Mesenchymal stem cell (in vitro differentiated cells and primary cell): ENCODE results near the gene OPCML.

ENCODE experiments used
- DNase-seq: peaks from one replicate; pipeline ENCODE4 v3.0.0-alpha.2; 2013
- H2AFZ ChIP-seq: one replicate; pipeline ENCODE4 v1.6.1; 2013; ENCODE audit warnings: low read depth, mild to moderate bottlenecking, control low read depth, inconsistent platforms, low read length, moderate library complexity
- H2AK5ac ChIP-seq: 2 replicates; pipeline ENCODE4 v1.6.1; 2013; ENCODE audit warnings: low read length, moderate library complexity, mild to moderate bottlenecking, inconsistent platforms; ENCODE audit not compliant: severe bottlenecking
- H2BK120ac ChIP-seq: one replicate; pipeline ENCODE4 v1.6.1; 2013; ENCODE audit warnings: low read depth, mild to moderate bottlenecking, inconsistent platforms, low read length, moderate library complexity
- H2BK12ac ChIP-seq, 2 experiments: one replicate each; pipeline ENCODE4 v1.6.1; 2013; ENCODE audit warnings: inconsistent platforms in 2 of 2, low read length in 2 of 2, mild to moderate bottlenecking in 2 of 2, moderate library complexity in 2 of 2, control low read depth in 1 of 2
- H2BK15ac ChIP-seq: one replicate; pipeline ENCODE4 v1.6.1; 2013; ENCODE audit warnings: mild to moderate bottlenecking, low read depth, inconsistent platforms; ENCODE audit not compliant: poor library complexity, severe bottlenecking
- H2BK5ac ChIP-seq: 2 replicates; pipeline ENCODE4 v1.6.1; 2013; ENCODE audit warnings: low read depth, mild to moderate bottlenecking, low read length, control low read depth, inconsistent platforms; ENCODE audit not compliant: poor library complexity, severe bottlenecking
- H3K14ac ChIP-seq, 2 experiments: one replicate each; pipeline ENCODE4 v1.6.1; 2013; ENCODE audit warnings: inconsistent platforms in 2 of 2, low read length in 2 of 2, control low read depth in 1 of 2, mild to moderate bottlenecking in 1 of 2, moderate library complexity in 1 of 2
- H3K18ac ChIP-seq, 2 experiments: one replicate each; pipeline ENCODE4 v1.6.1; 2013; ENCODE audit warnings: inconsistent platforms in 2 of 2, low read length in 2 of 2, control low read depth in 1 of 2, low read depth in 1 of 2, mild to moderate bottlenecking in 1 of 2
- H3K23ac ChIP-seq, 2 experiments: one replicate each; pipeline ENCODE4 v1.6.1; 2013; ENCODE audit warnings: inconsistent platforms in 2 of 2, low read length in 2 of 2, mild to moderate bottlenecking in 2 of 2, moderate library complexity in 2 of 2, control low read depth in 1 of 2
- H3K27ac ChIP-seq: 2 replicates; pipeline ENCODE4 v1.5.1; 2013; ENCODE audit warnings: mild to moderate bottlenecking, moderate library complexity, low read length, control low read depth, inconsistent platforms; ENCODE audit not compliant: poor library complexity, severe bottlenecking
- H3K27me3 ChIP-seq, 2 experiments: 2 replicates each; pipeline versions ENCODE4 v1.6.1 to v1.7.0; 2013; ENCODE audit warnings: low read length in 2 of 2, mild to moderate bottlenecking in 2 of 2, moderate library complexity in 2 of 2, control low read depth in 1 of 2, inconsistent platforms in 1 of 2; ENCODE audit not compliant: control insufficient read depth in 1 of 2, insufficient read depth in 1 of 2
- H3K36me3 ChIP-seq, 2 experiments: 2 replicates each; pipeline versions ENCODE4 v1.6.1 to v1.7.0; 2013; ENCODE audit warnings: low read length in 2 of 2, control low read depth in 1 of 2, inconsistent platforms in 1 of 2, low read depth in 1 of 2, mild to moderate bottlenecking in 1 of 2; ENCODE audit not compliant: insufficient read depth in 2 of 2, control insufficient read depth in 1 of 2
- H3K4ac ChIP-seq, 2 experiments: one replicate each; pipeline ENCODE4 v1.6.1; 2013; ENCODE audit warnings: inconsistent platforms in 2 of 2, low read length in 2 of 2, mild to moderate bottlenecking in 2 of 2, moderate library complexity in 2 of 2, control low read depth in 1 of 2, low read depth in 1 of 2
- H3K4me1 ChIP-seq: 2 replicates; pipeline ENCODE4 v1.6.1; 2013; ENCODE audit warnings: low read depth, low read length, control low read depth; ENCODE audit not compliant: control insufficient read depth, insufficient read depth
- H3K4me2 ChIP-seq: 2 replicates; pipeline ENCODE4 v1.6.1; 2013; ENCODE audit warnings: low read length, mild to moderate bottlenecking, inconsistent platforms; ENCODE audit not compliant: poor library complexity, severe bottlenecking
- H3K4me3 ChIP-seq, 2 experiments: 2 replicates each; pipeline versions ENCODE4 v1.5.1 to v1.7.0; 2013; ENCODE audit warnings: low read length in 2 of 2, mild to moderate bottlenecking in 2 of 2, control low read depth in 1 of 2, low read depth in 1 of 2; ENCODE audit not compliant: insufficient read depth in 1 of 2
- H3K79me1 ChIP-seq: replicated peaks from 2 replicates; pipeline ENCODE4 v1.6.1; 2013; ENCODE audit warnings: mild to moderate bottlenecking, control low read depth, low read length, inconsistent platforms; ENCODE audit not compliant: poor library complexity, severe bottlenecking
- H3K9ac ChIP-seq: 2 replicates; pipeline ENCODE4 v1.7.0; 2013; ENCODE audit warnings: mild to moderate bottlenecking, low read length, moderate library complexity
- H3K9me3 ChIP-seq: 2 replicates; pipeline ENCODE4 v1.7.0; 2013; ENCODE audit warnings: mild to moderate bottlenecking, low read length; ENCODE audit not compliant: control insufficient read depth
- H4K8ac ChIP-seq: one replicate; pipeline ENCODE4 v1.6.1; 2013; ENCODE audit warnings: inconsistent platforms, mild to moderate bottlenecking, low read length, moderate library complexity
- H4K91ac ChIP-seq: one replicate; pipeline ENCODE4 v1.6.1; 2013; ENCODE audit warnings: mild to moderate bottlenecking, low read length, inconsistent platforms
- WGBS: methylation state at CpG from one replicate; pipeline ENCODE4 v1.1.7; 2013; ENCODE audit warnings: mixed read lengths; 5-methylcytosine and 5-hydroxymethylcytosine counted together

Gene OPCML

GRCh38 chr11:133346137-133346536 is 186.2 kb downstream of the OPCML start:
- Histone ChIP-seq H3K27me3 (no peaks in the 10 kb centered on the region), H3K9ac (no peak overlapping the region), H2AFZ (no peak overlapping the region), H2AK5ac (no peak overlapping the region), H3K27ac (no peak overlapping the region), H3K4me3 (no peak overlapping the region), H4K91ac (no peak overlapping the region), H2BK120ac (no peak overlapping the region), H3K4me1 (no peaks in the 10 kb centered on the region), H3K36me3 (no peaks in the 10 kb centered on the region), H3K4ac (no peak overlapping the region), H2BK15ac (no peak overlapping the region), H3K23ac (no peak overlapping the region), H3K18ac (no peak overlapping the region), H3K9me3 (no peaks in the 10 kb centered on the region), H2BK5ac (no peak overlapping the region), H3K4me2 (no peak overlapping the region), H3K14ac (no peak overlapping the region), H3K79me1 (no peaks in the 10 kb centered on the region), H2BK12ac (no peak overlapping the region), H4K8ac (no peak overlapping the region)
- no peak for DNase-seq
- WGBS, result 78% methylated on average over 5 of the region's 5 CpGs

GRCh38 chr11:133343951-133344350 is 188.3 kb downstream of the OPCML start:
- no peak overlapping the region for H3K23ac ChIP-seq
- WGBS, result 72% methylated on average over 9 of the region's 9 CpGs

GRCh38 chr11:133339495-133340140 is 192.7 kb downstream of the OPCML start:
- Histone ChIP-seq H3K18ac (no peak overlapping the region), H2AK5ac (no peak overlapping the region), H2BK12ac (no peak overlapping the region), H3K14ac (no peak overlapping the region), H2BK15ac (no peak overlapping the region), H2BK120ac (no peak overlapping the region), H2AFZ (no peak overlapping the region), H3K4me1 (no peaks in the 10 kb centered on the region), H3K79me1 (no peaks in the 10 kb centered on the region), H2BK5ac (no peak overlapping the region), H3K23ac (no peak overlapping the region), H3K27me3 (no peaks in the 10 kb centered on the region), H3K9ac (no peak overlapping the region), H4K8ac (no peak overlapping the region), H3K4me2 (no peak overlapping the region), H3K9me3 (no peaks in the 10 kb centered on the region), H3K36me3 (no peaks in the 10 kb centered on the region), H3K4me3 (no peak overlapping the region), H4K91ac (no peak overlapping the region), H3K27ac (no peak overlapping the region), H3K4ac (no peak overlapping the region)
- 71% methylated on average over 5 of the region's 5 CpGs for WGBS
- no peak for DNase-seq

More at GRCh38 chr11:133343951-133344350, 188.3 kb downstream of the OPCML start:
- no peak overlapping the region for H2BK12ac ChIP-seq
- H2BK120ac ChIP-seq, result no peak overlapping the region
- H3K79me1 ChIP-seq, result no peaks in the 10 kb centered on the region
- H3K4me1 ChIP-seq, result no peaks in the 10 kb centered on the region
- no peak overlapping the region for H3K9ac ChIP-seq
- H3K27ac ChIP-seq, result no peak overlapping the region
- H2AFZ ChIP-seq, result no peak overlapping the region
- no peak overlapping the region for H3K18ac ChIP-seq
- H4K8ac ChIP-seq, result no peak overlapping the region
- no peak overlapping the region for H3K4ac ChIP-seq
- H3K9me3 ChIP-seq, result no peaks in the 10 kb centered on the region
- no peak overlapping the region for H2BK5ac ChIP-seq
- no peak overlapping the region for H3K4me2 ChIP-seq
- H2BK15ac ChIP-seq, result no peak overlapping the region
- no peak for DNase-seq
- no peak overlapping the region for H3K4me3 ChIP-seq
- no peak overlapping the region for H2AK5ac ChIP-seq
- no peaks in the 10 kb centered on the region for H3K27me3 ChIP-seq
- no peaks in the 10 kb centered on the region for H3K36me3 ChIP-seq
- no peak overlapping the region for H4K91ac ChIP-seq
- H3K14ac ChIP-seq, result no peak overlapping the region

GRCh38 chr11:133338588-133338987 is 193.7 kb downstream of the OPCML start:
- no peak overlapping the region for H2BK12ac ChIP-seq
- H2BK120ac ChIP-seq, result no peak overlapping the region
- no peak overlapping the region for H2AK5ac ChIP-seq
- H3K79me1 ChIP-seq, result no peaks in the 10 kb centered on the region
- no peak overlapping the region for H3K4me2 ChIP-seq
- no peak overlapping the region for H3K9ac ChIP-seq
- no peak overlapping the region for H2AFZ ChIP-seq
- WGBS, result 11% methylated on average over 1 of the region's 2 CpGs
- H3K27ac ChIP-seq, result no peak overlapping the region
- H3K9me3 ChIP-seq, result no peaks in the 10 kb centered on the region
- no peak overlapping the region for H2BK15ac ChIP-seq
- no peak overlapping the region for H3K23ac ChIP-seq
- no peak overlapping the region for H3K14ac ChIP-seq
- no peaks in the 10 kb centered on the region for H3K27me3 ChIP-seq
- H3K4me1 ChIP-seq, result no peaks in the 10 kb centered on the region
- H3K18ac ChIP-seq, result no peak overlapping the region
- H4K8ac ChIP-seq, result no peak overlapping the region
- H2BK5ac ChIP-seq, result no peak overlapping the region
- no peak for DNase-seq
- no peak overlapping the region for H3K4me3 ChIP-seq
- no peaks in the 10 kb centered on the region for H3K36me3 ChIP-seq
- H3K4ac ChIP-seq, result no peak overlapping the region
- no peak overlapping the region for H4K91ac ChIP-seq
